HepG2 (cell line): Measurements from ENCODE around the gene E2F1. TPM values are rescaled to one million over a fixed set of nuclear protein-coding genes. Genes with fewer than 3 reads are reported as not detected.
A peak's percentile ranks its signal among the peaks of the same experiment; 100 is the strongest.

Experiments
- AHR ChIP-seq: IDR thresholded peaks from 2 replicates; pipeline ENCODE4 v1.6.1; 2018; ENCODE audit warnings: missing genetic modification reagents, missing compliant biosample characterization
- ATM ChIP-seq: fragments of 450-650 bp; IDR thresholded peaks from 2 replicates; pipeline ENCODE4 v1.7.1; 2017; ENCODE audit warnings: mild to moderate bottlenecking, borderline replicate concordance
- CERS6 ChIP-seq: sonication (generic); formaldehyde crosslinking; IDR thresholded peaks from 2 replicates; pipeline ENCODE4 v1.5.0; 2020; ENCODE audit warnings: missing genetic modification reagents
- ETV5 ChIP-seq: IDR thresholded peaks from 2 replicates; pipeline ENCODE4 v1.6.1; 2018; ENCODE audit warnings: missing biosample characterization, missing genetic modification reagents, inconsistent platforms, borderline replicate concordance
- FOXO1 ChIP-seq: sonication (generic); formaldehyde crosslinking; IDR thresholded peaks from 2 replicates; pipeline ENCODE4 v1.4.0; 2020; ENCODE audit warnings: missing genetic modification reagents
- GPBP1L1 ChIP-seq: sonication (generic); formaldehyde crosslinking; IDR thresholded peaks from 2 replicates; pipeline ENCODE4 v1.5.0; 2020; ENCODE audit warnings: mild to moderate bottlenecking, missing genetic modification reagents
- HBP1 ChIP-seq: IDR thresholded peaks from 2 replicates; pipeline ENCODE4 v1.6.1; 2016; ENCODE audit warnings: low read depth, control low read depth
- LBX2 ChIP-seq: sonication (generic); formaldehyde crosslinking; IDR thresholded peaks from 2 replicates; pipeline ENCODE4 v1.5.0; 2020; ENCODE audit warnings: missing genetic modification reagents, mild to moderate bottlenecking, borderline replicate concordance
- MED8 ChIP-seq: sonication (generic); formaldehyde crosslinking; IDR thresholded peaks from 2 replicates; pipeline ENCODE4 v1.8.1; 2023; ENCODE audit warnings: mild to moderate bottlenecking, missing genetic modification reagents; ENCODE audit not compliant: insufficient replicate concordance
- MTF1 ChIP-seq: sonication (generic); formaldehyde crosslinking; IDR thresholded peaks from 2 replicates; pipeline ENCODE4 v1.5.0; 2020; ENCODE audit warnings: missing genetic modification reagents
- MXD3 ChIP-seq: IDR thresholded peaks from 2 replicates; pipeline ENCODE4 v1.6.1; 2016; ENCODE audit warnings: mild to moderate bottlenecking, missing biosample characterization, missing genetic modification reagents
- MZF1 ChIP-seq: sonication (generic); formaldehyde crosslinking; IDR thresholded peaks from 2 replicates; pipeline ENCODE4 v1.8.1; 2023; ENCODE audit warnings: mild to moderate bottlenecking, missing genetic modification reagents, borderline replicate concordance
- NONO ChIP-seq, 2 experiments: fragments of 450-650 bp in 1 of 2; sonication (generic) in 1 of 2; formaldehyde crosslinking in 1 of 2; IDR thresholded peaks in 1 of 2; conservative IDR thresholded peaks in 1 of 2; 2 replicates each; pipeline versions ENCODE4 v1.6.1 to v1.8.0; 2017 to 2022; ENCODE audit warnings: mild to moderate bottlenecking in 1 of 2, missing genetic modification reagents in 1 of 2, moderate library complexity in 1 of 2
- NR2F6 ChIP-seq, 2 experiments: IDR thresholded peaks; 2 replicates each; pipeline ENCODE4 v1.6.1; 2016; ENCODE audit warnings: antibody characterized with exemption in 1 of 2, mild to moderate bottlenecking in 1 of 2
- PTBP1 ChIP-seq: fragments of 200-400 bp; formaldehyde crosslinking; IDR thresholded peaks from 2 replicates; pipeline ENCODE4 v1.6.1; 2018; ENCODE audit warnings: low read length, low read depth; ENCODE audit not compliant: poor library complexity, severe bottlenecking
- SCMH1 ChIP-seq: sonication (generic); formaldehyde crosslinking; IDR thresholded peaks from 2 replicates; pipeline ENCODE4 v1.9.0; 2021; ENCODE audit warnings: missing genetic modification reagents, mild to moderate bottlenecking, borderline replicate concordance
- TCF7L2 ChIP-seq: IDR thresholded peaks from 2 replicates; pipeline ENCODE4 v1.6.1; 2011; ENCODE audit warnings: mild to moderate bottlenecking, low read depth, low read length, moderate library complexity
- TFAP4 ChIP-seq: sonication (generic); IDR thresholded peaks from 2 replicates; pipeline ENCODE4 v1.6.1; 2016; ENCODE audit warnings: low read depth, borderline replicate concordance
- TMF1 ChIP-seq: sonication (generic); formaldehyde crosslinking; IDR thresholded peaks from 2 replicates; pipeline ENCODE4 v1.8.1; 2022; ENCODE audit warnings: low read depth, missing genetic modification reagents
- ZFP37 ChIP-seq: sonication (generic); formaldehyde crosslinking; IDR thresholded peaks from 2 replicates; pipeline ENCODE4 v1.4.0; 2020; ENCODE audit warnings: missing genetic modification reagents, borderline replicate concordance
- ZNF30 ChIP-seq: sonication (generic); formaldehyde crosslinking; IDR thresholded peaks from 2 replicates; pipeline ENCODE4 v1.5.0; 2020; ENCODE audit warnings: mild to moderate bottlenecking, missing genetic modification reagents
- ZNF430 ChIP-seq: sonication (generic); formaldehyde crosslinking; IDR thresholded peaks from 2 replicates; pipeline ENCODE4 v1.9.0; 2021; ENCODE audit warnings: mild to moderate bottlenecking, missing genetic modification reagents
- ZNF547 ChIP-seq: sonication (generic); formaldehyde crosslinking; IDR thresholded peaks from 2 replicates; pipeline ENCODE4 v1.5.1; 2020; ENCODE audit warnings: mild to moderate bottlenecking, missing genetic modification reagents
- ZNF772 ChIP-seq: sonication (generic); formaldehyde crosslinking; IDR thresholded peaks from 2 replicates; pipeline ENCODE4 v1.5.0; 2020; ENCODE audit warnings: mild to moderate bottlenecking, missing genetic modification reagents
- polyA plus RNA-seq, 8 experiments: library from polyadenylated mRNA; depleted of rRNA in 3 of 8; stranded (reverse) in 7 of 8; unstranded in 1 of 8; fragments of >200 nt; fragmentation: Illumina TruSeq in 4 of 8; extraction: Trizol in 4 of 8; gene quantifications; 2 replicates each; pipeline versions ENCODE4 v1.2.1 to v1.2.3, GENCODE V29; 2011 to 2016; ENCODE audit warnings: low read depth in 4 of 8, missing spikeins in 1 of 8, mixed read lengths in 1 of 8; ENCODE audit not compliant: insufficient read depth in 1 of 8
- total RNA-seq, 5 experiments: library from RNA; depleted of rRNA; stranded (reverse); fragments of >200 nt; fragmentation: Illumina TruSeq; extraction: Trizol; gene quantifications; 2 replicates each; pipeline ENCODE4 v1.2.3, GENCODE V29; 2016; ENCODE audit warnings: low read depth in 1 of 5

Gene E2F1
- total and polyA plus RNA-seq, 2 of the 13 experiments (the other 11 are each of a cell fraction or from before 2014, with no cell fraction given): 25.5 to 39.4 TPM

- TF ChIP-seq LBX2 (CRISPR knock-in tag) (0 out of 2 replicates have a peak, but pooled peaks have one; percentile 26), MXD3 (0 out of 2 replicates have a peak, but pooled peaks have one; percentile 21), MTF1 (CRISPR knock-in tag) (no peak), SCMH1 (CRISPR knock-in tag) (no peak), ETV5 (CRISPR knock-in tag) (0 out of 2 replicates have a peak, but pooled peaks have one; percentile 10), TCF7L2 (no peak), ZNF547 (CRISPR knock-in tag) (peak; percentile 3; the same call in 1 of the 2 replicates), HBP1 (no peak), GPBP1L1 (CRISPR knock-in tag) (no peak), FOXO1 (CRISPR knock-in tag) (peak; percentile 38; the same call in 1 of the 2 replicates), TFAP4 (peak; percentile 38; the same call in 1 of the 2 replicates), ATM (no peak), AHR (CRISPR knock-in tag) (no peak), ZNF30 (CRISPR knock-in tag) (peak; percentile 82; the same call in 1 of the 2 replicates), NR2F6 (IDR thresholded peaks at IDR 0.05) (no peak), NR2F6 (CRISPR knock-in tag; IDR thresholded peaks at IDR 0.05) (no peak), PTBP1 (no peak), MED8 (CRISPR knock-in tag) (peak; percentile 33), MZF1 (CRISPR knock-in tag) (0 out of 2 replicates have a peak, but pooled peaks have one; percentile 15), NONO (IDR thresholded peaks at IDR 0.05) (no peak), NONO (CRISPR knock-in tag; conservative IDR thresholded peaks at IDR 0.05) (no peak), TMF1 (CRISPR knock-in tag) (no peak), CERS6 (CRISPR knock-in tag) (no peak), ZFP37 (CRISPR knock-in tag) (0 out of 2 replicates have a peak, but pooled peaks have one; percentile 34), ZNF430 (CRISPR knock-in tag) (0 out of 2 replicates have a peak, but pooled peaks have one; percentile 6), ZNF772 (CRISPR knock-in tag) (0 out of 2 replicates have a peak, but pooled peaks have one; percentile 12)
These were observed 22.0 kb downstream of the E2F1 start (continued) for GRCh38 chr20:33664085-33664761.
